ENCODE measurements around the gene RUNDC3A. TPM values are rescaled to one million over a fixed set of nuclear protein-coding genes. Genes with fewer than 3 reads are reported as not detected.

Gene RUNDC3A
- total and polyA plus RNA-seq, 2 of the 8 experiments (the other 6 are each of a cell fraction or from before 2014, with no cell fraction given), result 6.4 to 13.8 TPM

DNA sequence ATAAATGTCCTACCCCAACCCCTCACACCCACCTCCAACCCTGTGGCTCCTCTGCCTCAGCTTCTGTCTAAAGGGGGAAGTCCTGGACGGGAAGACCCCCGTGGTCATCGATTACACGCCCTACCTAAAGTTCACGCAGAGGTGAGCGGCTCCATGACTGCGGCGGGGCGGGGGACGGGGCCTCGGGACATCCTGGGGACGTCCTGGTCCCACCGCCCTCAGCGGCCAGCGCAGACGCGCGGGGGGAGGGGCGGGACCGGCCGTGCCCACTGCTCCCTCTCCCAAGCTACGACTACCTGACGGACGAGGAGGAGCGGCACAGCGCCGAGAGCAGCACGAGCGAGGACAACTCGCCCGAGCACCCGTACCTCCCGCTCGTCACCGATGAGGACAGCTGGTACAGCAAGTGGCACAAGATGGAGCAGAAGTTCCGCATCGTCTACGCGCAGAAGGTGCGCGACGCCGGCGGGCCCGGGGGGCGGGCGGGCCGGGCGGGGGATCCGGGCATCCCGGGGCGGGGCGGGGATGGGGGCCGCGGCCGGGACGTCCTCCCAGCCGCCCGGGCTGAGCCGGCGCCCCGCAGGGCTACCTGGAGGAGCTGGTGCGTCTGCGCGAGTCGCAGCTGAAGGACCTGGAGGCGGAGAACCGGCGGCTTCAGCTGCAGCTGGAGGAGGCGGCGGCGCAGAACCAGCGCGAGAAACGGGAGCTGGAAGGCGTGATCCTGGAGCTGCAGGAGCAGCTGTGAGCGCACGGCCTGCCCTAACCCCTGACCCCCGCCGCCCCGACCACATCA, 6.7 kb downstream of the RUNDC3A start:
- Histone ChIP-seq H3K4me1 (replicated peaks in 1 of 4; ENCODE audit: control insufficient read depth in 3 of 4, insufficient read depth in 4 of 4, low read length in 3 of 4) (peaks cover 7 to 36% (median 29%) of the 10 kb centered on the region in 4 experiments), H2BK20ac (ENCODE audit: low read length) (no peak overlapping the region), H3K27me3 (replicated peaks in 1 of 4; ENCODE audit: control insufficient read depth in 3 of 4, extremely low read depth in 1 of 4, insufficient read depth in 3 of 4, low read length in 3 of 4) (peaks cover 0 to 19% (median 17%) of the 10 kb centered on the region in 4 experiments; a peak in 6 of 7 replicates), H3K36me3 (ENCODE audit: control insufficient read depth in 2 of 4, insufficient read depth in 4 of 4, low read length in 3 of 4) (peaks cover 0 to 7% (median 3%) of the 10 kb centered on the region in 4 experiments; a peak in 4 of 8 replicates), H2AK5ac (ENCODE audit: low read depth, low read length) (no peak overlapping the region), H3K23ac (ENCODE audit: insufficient read length) (no peak overlapping the region), H2BK5ac (ENCODE audit: low read depth, low read length) (peak overlapping the region; percentile 16; the same call in 1 of the 2 replicates), H3K4ac (replicated peaks; ENCODE audit: insufficient read length, low read depth, low read length) (no peak overlapping the region), H2AFZ (ENCODE audit: low read length) (peak overlapping the region; percentile 55; the same call in 1 of the 2 replicates), H2BK120ac (replicated peaks; ENCODE audit: low read depth, low read length) (no peak overlapping the region), H2BK12ac (ENCODE audit: low read depth, low read length) (peak overlapping the region; percentile 75; the same call in 1 of the 2 replicates), H3K4me2 (ENCODE audit: insufficient read depth in 1 of 2, low read depth in 2 of 2, low read length in 2 of 2) (peak overlapping the region; percentile 97 to 99), H4K5ac (ENCODE audit: insufficient read length, low read depth, low read length) (no peak overlapping the region), H4K20me1 (replicated peaks in 1 of 2; ENCODE audit: control insufficient read depth in 1 of 2, insufficient read depth in 2 of 2, low read length in 2 of 2) (peaks cover 2 to 8% of the 10 kb centered on the region in 2 experiments), H4K8ac (ENCODE audit: extremely low read depth, insufficient read depth, low read length) (peak overlapping the region; percentile 53), H3K9me3 (ENCODE audit: insufficient read depth in 2 of 2, low read depth in 1 of 2, low read length in 1 of 2) (no peaks in the 10 kb centered on the region), H3K23me2 (ENCODE audit: low read depth, low read length) (peaks cover 14% of the 10 kb centered on the region), H4K91ac (replicated peaks; ENCODE audit: insufficient read length, low read length) (peak overlapping the region; percentile 51), H3K79me1 (ENCODE audit: low read depth, low read length) (no peaks in the 10 kb centered on the region), H3K18ac (ENCODE audit: extremely low read depth, low read length) (peak overlapping the region; percentile 25), H3K79me2 (ENCODE audit: control insufficient read depth in 1 of 2, insufficient read depth in 2 of 2, low read length in 2 of 2) (no peaks in the 10 kb centered on the region), H2BK15ac (ENCODE audit: low read length) (peak overlapping the region; percentile 25; the same call in 1 of the 2 replicates), H3K14ac (ENCODE audit: insufficient read length) (no peak overlapping the region), H3K9ac (replicated peaks in 1 of 4; ENCODE audit: extremely low read depth in 1 of 4, low read depth in 3 of 4, low read length in 3 of 4) (no peak overlapping the region), H3K56ac (replicated peaks; ENCODE audit: insufficient read length, low read depth, low read length) (no peak overlapping the region), H3K4me3 (ENCODE audit: extremely low read depth in 1 of 4, insufficient read depth in 2 of 4, low read depth in 3 of 4, low read length in 4 of 4) (peak overlapping the region; percentile 40 to 67 (median 60)), H3K27ac (ENCODE audit: low read depth, low read length) (no peak overlapping the region)
- POLR2A ChIA-PET (ENCODE audit: partially characterized antibody), result interaction anchor here (0.7 to 14.6 kb wide), 10 partner anchors 10 to 128 kb away, joined by 3 to 135 read pairs (median 4); partner anchors contain the start of genes SLC25A39, TMUB2 and UBTF
- CTCF ChIA-PET (ENCODE audit: partially characterized antibody), result interaction anchor here (0.8 to 5.3 kb wide), 8 partner anchors 14 to 111 kb away, joined by 3 to 42 read pairs (median 4); no protein-coding TSS in a partner anchor
- DNase-seq (ENCODE audit: low read depth in 1 of 2, low spot score in 2 of 2) (peak in 1 of 2 experiments; percentile 81), FAIRE-seq (no peak)
- 1% methylated on average over 16 of the region's 81 CpGs; no CpG with 5 or more reads in 1 of the 2 experiments for WGBS, 2 experiments (ENCODE audit: extremely low coverage in 1 of 2, insufficient coverage in 1 of 2, insufficient read length in 1 of 2, insufficient replicate concordance in 2 of 2, low coverage in 1 of 2, low lambda C conversion rate in 2 of 2, missing lambda C conversion rate in 1 of 2)
- TF ChIP-seq KDM5A (IDR thresholded peaks at IDR 0.05; ENCODE audit: low read length) (no peak), RXRA (IDR thresholded peaks at IDR 0.05; ENCODE audit: insufficient read depth, low read depth, low read length) (no peak), GABPA (IDR thresholded peaks at IDR 0.05; ENCODE audit: borderline replicate concordance, insufficient read depth, low read length) (no peak), KDM4A (IDR thresholded peaks at IDR 0.05; ENCODE audit: low read depth, low read length, severe bottlenecking) (peak; percentile 66), SAP30 (IDR thresholded peaks at IDR 0.05; ENCODE audit: insufficient read depth, insufficient replicate concordance, low read length) (no peak), KDM1A (IDR thresholded peaks at IDR 0.05; ENCODE audit: borderline replicate concordance, low read length) (no peak), POLR2AphosphoS5 (IDR thresholded peaks at IDR 0.05; ENCODE audit: low read depth, low read length) (no peak), CHD2 (IDR thresholded peaks at IDR 0.05; ENCODE audit: low read length) (peak; percentile 87)
- TF ChIP-seq, protein P1, sequence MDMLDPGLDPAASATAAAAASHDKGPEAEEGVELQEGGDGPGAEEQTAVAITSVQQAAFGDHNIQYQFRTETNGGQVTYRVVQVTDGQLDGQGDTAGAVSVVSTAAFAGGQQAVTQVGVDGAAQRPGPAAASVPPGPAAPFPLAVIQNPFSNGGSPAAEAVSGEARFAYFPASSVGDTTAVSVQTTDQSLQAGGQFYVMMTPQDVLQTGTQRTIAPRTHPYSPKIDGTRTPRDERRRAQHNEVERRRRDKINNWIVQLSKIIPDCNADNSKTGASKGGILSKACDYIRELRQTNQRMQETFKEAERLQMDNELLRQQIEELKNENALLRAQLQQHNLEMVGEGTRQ (IDR thresholded peaks at IDR 0.05; ENCODE audit: low read length), result no peak
